ENCODE data around the gene CHMP3. TPM values are rescaled to one million over a fixed set of nuclear protein-coding genes. Genes with fewer than 3 reads are reported as not detected.
"Not testable (repeated sequence)": the region's sequence is repeated elsewhere in the genome, so short reads cannot be mapped to it uniquely, and the experiment has no call there.

Gene CHMP3
- 125 and 183 TPM in 2 replicates for total RNA-seq

DNA sequence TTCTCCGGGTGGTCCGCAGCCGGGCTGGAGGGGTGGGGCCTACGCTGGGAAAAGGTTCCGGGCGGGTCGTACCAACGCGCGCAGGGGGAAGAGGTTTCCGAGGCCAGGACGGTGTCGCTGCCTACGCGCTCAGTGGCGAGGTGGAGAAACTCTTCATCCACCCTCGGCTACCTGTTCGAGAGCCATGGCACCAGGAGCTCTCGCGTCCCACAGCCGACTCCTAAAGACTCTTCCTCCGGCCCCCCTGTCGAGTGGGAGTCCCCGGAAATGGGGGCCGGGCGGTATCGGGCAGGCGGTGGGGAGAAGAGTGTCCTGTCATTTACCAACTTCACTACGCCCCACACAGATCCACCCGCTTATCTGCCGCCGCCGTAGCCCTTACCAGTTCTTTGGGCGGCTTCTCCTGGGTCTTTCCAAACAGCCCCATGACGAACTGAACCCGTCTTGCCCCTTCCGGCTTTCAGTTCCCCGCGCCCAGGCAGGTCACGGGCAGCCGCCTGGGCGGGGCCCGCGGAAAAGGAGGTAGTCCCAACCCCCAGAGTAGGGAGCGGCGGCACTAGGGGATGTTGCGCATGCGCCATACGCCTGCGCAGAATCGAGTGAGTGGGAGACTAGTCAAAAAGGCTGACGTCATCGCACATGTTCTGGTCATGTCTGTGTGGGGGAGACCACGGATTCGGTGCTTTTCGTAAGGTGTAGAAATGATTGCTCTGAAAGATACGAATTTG is at the start of gene CHMP3:
Gene CHMP3, minus strand, starts transcription at position 522 of the 728 bp plus-strand sequence. Its CDS starts 95 bp downstream, at position 427.
- peak; percentile 97 for DNase-seq

DNA sequence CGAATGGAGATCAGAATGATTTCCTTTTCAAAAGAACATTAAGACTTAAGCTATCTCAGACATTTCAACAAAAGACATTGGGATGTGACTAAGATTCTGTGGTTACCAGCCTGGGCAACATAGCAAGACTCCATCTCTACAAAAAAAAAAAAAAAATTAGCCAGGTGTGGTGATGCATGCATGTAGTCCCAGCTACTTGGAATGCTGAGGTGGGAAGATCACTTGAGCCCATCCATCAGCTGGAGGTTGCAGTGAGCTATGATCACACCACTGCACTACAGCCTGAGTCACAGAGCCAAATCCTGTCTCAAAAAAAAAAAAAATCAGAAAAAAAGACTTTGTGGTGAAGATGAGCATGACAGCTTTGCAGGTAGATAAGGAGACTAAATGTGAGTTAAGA is 47.6 kb upstream of the CHMP3 start:
- no peak for DNase-seq

DNA sequence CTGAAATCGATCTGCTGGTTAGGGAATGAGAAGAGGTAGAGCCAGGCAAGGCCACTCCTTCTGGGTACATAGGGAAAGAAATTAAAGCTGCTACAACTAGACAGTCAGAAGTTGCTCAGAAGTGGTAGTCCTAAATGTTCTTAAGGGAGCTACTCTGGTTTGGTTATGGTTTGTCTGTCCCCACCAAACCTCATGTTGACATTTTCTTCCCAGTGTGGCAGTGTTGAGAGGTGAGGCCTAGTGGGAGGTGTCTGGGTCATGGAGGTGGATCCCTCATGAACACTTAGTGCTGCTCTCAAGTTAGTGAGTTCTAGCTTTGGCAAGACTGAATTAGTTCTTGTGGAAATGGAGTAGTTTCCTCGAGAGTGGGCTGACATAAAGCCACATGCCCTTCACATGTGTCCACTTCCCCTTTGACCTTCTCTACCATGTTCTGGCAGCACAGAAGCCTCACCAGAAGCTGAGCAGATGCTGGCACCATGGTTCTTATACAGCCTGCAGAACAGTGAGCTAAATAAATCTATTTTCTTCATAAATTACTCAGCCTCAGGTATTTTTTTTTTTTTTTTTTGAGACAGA is 45.7 kb upstream of the CHMP3 start:
- no peak for DNase-seq

DNA sequence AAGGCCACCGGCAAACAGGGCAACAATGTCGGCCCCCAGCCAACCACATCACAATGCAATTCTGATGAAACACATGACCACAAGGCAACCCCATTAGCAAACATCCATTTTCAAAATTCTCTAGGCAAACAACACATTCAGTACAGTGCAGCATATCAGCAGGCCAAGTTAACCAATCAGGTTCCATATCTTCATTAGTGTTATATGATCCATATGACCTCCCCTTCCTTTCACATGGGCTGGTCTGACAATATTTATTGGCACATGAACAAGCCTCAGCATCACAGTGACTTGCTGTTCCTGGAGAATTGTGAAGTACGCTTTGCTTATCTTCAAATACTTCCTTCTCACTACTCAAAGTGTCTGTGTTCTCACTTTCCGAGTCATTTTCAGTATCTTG is 40.7 kb upstream of the CHMP3 start:
- DNase-seq = no peak

DNA sequence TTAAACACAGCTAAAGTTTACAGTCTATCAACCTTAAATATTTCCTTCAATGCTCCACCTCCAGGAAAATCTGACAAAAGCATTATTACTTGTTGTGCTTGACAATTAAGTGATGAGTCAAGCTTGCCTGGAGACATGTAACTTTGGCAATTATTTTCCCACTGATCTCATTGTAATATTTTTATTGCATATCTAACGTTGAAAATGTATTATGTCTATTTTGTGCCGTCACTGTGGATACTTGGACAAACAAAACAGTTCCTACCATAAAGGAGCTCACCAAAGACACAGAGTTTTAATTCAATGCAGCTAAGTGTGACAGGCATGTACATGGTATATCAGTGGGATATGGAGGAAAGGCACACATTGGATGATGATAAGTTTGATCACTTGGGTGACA is 35.7 kb upstream of the CHMP3 start:
- peak; percentile 58 for DNase-seq

DNA sequence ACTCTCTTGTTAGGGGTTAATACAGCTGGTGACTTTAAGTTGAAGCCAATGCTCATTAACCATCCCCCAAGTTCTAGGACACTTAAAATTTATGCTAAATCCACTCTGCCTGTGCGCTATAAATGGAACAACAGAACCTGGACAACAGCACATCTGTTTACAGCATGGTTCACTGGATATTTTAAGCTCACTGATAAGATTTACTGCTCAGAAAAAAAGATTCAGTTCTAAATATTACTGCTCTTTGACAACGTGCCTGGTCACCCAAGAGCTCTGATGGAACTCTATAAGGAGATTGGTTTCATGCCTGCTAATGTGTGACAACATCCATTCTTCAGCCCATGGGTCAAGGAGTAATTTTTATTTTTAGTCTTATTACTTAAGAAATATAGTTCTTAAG is 32.9 kb upstream of the CHMP3 start:
- DNase-seq = no peak

DNA sequence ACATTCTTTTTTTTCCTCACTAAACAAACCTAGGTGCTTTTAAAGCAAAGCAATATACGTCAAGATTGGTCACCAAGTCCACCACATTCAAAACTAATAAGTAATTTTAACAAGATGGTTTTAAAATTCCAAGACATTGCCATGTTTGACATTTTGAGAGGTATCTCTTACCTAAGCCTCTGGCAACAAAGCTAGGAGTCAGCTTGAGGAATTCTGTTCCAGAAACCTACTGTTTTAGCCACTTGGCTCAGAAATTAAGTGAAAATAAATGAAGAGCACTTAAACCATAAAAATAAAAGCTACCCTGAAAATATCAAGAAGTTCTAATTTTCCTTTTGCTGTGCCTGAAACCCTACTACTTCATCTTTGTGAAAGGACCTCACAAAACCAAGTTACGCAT is 30.0 kb upstream of the CHMP3 start:
- DNase-seq = no peak

DNA sequence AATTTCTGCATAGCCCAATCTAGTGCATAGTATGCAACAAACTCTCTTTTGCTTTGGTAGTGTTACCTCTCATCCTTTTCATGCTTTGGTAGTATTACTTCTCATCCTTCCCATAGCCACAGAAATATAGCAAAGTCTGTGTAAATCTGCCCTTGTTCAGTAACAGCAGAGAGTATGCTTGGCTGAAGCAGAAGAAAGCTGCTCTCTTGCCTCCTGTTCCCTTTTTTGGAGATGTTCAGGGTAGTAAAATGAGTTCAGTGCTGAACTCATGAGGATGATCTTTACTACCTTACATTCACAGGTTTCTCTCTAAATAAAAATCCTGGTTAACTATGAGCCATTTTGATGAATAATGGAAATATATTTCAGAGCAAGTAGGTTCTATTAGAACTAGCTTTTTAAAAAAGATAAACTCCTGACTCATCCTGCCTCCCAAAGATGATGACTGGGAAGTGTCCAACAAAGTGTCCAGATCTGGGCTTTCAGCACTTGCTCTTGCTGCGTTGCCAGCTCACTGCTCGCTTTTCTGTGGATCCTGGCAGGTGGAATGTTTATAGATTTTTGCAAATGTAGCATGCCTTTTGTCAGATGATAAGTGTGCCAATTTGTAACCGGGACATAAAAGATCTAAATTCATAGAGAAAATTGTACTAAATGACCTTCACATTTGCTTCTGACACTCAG is 29.4 kb upstream of the CHMP3 start:
- DNase-seq = no peak

DNA sequence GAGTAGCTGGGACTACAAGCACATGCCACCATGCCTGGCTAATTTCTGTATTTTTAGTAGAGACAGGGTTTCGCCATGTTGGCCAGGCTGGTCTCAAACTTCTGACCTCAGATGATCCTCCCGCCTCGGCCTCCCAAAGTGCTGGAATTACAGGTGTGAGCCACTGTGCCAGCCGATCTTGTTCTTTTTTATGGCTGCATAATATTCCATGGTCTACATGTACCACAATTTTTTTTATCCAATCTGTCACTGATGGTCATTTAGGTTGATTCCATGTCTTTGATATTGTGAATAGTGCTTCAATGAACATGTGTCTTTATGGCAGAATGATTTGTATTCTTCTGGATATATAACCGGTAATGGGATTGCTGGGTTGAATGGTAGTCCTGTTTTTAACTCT is 26.5 kb upstream of the CHMP3 start:
- not testable (repeated sequence) for DNase-seq

DNA sequence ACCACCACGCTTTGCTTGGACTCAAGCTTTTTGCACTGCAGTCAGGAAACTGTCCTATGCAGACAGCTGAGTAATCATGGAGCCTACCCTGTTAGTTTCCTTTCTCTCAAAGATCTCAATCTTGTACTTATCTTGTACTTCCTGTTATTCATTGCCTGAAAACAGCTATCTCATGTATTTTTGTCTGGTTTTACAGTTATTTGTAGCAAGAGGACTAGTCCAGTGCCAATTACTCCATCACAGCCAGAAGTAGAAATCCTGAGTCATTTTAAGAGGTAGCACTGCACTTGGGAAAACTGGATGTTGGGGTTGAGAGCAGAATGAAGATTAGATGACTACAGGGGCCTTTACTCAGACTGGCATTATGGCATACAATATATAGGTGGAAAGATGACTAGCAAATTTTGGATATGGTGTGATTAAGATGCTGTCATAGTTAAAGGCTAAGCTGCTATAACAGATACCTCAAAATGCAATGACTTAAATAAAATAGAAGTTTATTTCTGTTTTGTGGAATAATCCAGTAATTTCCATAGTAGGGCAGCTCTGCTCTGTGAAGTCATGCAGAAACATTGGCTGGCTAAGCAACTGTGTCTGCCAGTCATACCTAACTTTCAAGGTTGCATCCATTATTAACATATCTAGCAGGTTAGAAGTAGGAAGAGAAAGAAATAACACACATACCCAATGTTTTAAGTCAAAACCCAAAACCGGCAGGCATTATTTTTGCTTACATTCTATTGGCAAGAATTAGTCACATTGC is 21.1 kb upstream of the CHMP3 start:
- peak; percentile 86 for DNase-seq

DNA sequence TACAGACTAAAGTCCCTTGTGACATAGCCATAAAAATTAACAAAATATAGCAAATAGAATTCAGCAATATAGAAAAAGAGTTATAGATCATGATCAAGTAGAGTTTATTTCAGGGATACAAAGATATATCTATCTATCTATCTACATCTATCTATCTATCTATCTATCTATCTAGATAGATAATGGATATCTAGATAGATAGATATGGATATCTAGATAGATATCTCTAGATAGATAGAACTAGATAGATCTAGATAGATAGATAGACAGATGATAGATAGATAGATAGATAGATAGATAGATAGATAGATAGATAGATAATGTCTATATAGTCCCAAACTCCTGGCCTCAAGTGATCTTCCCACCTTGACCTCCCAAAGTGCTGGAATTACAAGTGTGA is 17.3 kb upstream of the CHMP3 start:
- DNase-seq = no peak

DNA sequence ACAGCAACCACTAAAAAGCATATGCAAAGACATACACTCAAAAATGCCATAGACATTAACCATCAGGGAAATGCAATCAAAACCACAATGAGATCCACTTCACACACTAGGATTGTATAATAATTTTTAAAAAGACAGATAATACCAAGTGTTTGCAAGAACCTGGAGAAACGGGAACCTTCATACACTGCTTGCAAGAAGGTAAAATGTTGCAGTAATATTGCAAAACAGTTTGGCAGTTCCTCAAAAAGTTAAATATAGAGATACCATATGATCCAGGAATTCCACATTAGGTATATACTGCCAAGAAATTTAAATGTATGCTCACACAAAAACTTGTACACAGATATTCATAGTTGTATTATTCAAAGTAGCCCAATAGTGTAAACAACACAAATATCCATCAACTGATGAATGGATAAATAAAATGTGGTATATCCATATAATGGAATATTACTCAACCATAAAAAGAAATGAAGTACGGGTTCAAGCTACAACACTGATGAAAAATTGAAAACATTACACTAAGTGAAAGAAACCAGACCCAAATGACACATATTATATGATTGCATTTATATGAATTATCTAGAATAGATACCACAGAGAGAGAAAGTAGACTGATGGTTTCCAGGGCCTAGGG is 14.7 kb upstream of the CHMP3 start:
- DNase-seq = no peak

DNA sequence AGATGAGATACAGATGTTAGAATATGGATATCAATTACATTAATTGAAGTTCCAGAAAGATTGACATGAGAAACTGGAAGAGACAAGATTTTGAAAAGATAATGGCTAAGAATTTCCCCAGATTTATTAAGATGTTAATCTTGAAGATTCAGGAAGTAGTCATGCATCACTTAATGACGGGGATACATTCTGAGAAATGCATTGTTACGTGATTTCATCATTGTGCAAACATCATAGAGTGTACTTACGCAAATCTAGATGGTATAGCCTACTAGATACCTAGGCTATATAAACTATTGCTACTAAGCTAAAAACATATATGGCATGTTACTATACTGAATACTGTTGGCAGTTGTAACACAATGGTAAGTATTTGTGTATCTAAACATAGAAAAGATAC is 6.8 kb upstream of the CHMP3 start:
- no peak for DNase-seq

DNA sequence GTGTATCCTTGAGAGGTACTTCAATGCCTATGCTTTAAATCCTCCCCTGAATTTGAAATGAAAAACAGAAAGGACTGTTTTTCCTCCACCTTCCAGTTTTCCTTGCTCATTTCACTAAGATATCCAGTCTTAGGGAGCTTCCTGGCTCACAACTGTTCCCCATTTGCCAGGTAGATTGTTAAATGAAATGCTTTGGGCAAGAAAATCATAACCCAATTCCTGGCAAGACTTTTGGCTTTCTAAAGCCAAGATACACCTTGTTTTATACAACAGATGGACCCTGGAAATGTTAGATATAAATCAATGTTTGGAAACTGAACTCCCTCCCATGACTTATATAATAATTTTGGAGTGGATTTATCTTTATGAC is 3.6 kb upstream of the CHMP3 start:
- no peak for DNase-seq

DNA sequence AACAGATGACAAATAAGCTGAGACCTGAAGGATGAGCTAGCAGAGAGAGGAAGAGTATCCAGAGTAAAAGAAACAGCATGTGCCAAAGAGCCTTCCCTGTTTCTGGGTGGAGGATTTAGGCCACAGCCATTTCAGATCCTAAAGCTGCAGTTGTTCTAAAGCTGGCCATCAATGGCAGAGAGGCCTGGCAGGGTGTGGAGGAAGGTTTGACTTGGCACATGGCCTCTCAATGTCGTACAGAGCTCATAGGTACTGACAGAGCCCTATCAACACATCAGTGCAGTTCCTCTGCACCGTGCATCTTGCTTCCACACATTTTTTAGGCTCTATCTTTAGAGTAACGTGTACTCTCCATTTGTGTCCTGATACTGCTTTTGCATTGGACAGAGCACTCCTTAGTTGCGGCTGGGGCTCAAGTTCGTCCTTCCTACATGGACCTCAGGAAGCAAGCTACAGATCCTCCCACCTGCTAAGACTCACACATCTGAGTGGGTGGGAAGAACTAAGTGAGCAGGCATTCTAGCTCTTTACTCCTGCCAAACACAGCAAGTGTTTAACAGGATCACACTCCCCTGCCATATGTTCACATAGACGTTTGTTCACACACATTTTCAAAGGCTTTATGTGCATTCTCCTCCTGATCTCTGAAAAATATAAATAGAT is 3.0 kb upstream of the CHMP3 start:
- DNase-seq = no peak

DNA sequence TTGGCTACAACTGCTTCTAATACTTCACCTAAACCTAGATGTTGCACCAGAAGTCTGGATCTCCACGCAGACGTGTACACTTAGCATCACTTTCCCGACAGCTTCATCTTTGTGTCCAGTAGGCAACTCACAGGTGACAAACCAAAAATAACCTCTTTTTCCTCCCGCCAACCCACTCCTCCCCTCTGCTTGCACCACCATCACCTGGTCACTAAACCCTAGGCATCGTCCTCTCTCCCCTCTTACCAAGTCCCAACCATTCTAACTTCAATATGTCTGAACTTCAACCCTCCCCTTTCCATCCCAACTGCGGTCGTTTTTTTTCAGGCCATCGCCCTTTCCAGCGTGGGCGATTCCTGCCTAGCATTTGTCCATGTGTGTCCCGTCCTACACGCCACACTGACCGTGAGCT is 413 bp upstream of the CHMP3 start:
- no peak for DNase-seq

DNA sequence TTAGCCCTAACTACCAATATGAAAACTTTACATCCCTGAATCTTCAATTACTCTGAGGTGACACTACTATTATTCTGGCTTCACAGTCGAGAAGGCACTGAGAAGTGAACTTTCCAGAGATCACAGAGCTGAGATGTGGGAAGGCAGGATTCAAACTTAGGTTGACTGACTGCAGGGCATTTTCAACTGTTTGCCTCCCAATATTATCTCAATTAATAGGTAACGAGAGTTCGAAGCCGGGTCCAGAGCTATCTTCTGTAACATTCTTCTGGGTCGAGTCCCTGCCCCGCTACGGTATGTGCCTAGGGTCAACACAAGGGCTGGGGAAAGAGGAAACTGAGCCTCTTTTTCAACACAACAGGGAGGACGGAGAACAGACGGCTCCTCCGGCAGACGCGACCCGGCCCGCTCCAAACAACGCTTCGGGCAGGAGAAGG is 740 bp downstream of the CHMP3 start:
- no peak for DNase-seq

DNA sequence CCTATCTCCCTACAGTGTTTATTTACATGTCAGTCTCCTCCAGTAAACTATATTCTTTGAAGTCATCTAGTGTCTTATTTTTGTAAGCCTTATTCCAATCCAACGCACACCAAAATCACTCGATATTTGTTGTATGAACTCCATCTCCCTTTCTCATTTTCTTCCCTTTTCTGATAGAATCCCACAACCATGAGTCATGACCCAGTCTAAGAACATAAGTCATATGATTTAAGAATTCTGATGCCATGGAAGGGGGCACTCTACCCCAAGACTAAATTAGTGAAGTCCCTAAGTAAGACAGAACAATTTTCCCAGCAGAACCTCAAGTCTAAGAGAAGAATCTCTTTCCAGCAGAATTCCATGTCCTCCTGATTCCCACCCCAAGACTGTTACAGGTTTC is 5.4 kb downstream of the CHMP3 start:
- DNase-seq = no peak

DNA sequence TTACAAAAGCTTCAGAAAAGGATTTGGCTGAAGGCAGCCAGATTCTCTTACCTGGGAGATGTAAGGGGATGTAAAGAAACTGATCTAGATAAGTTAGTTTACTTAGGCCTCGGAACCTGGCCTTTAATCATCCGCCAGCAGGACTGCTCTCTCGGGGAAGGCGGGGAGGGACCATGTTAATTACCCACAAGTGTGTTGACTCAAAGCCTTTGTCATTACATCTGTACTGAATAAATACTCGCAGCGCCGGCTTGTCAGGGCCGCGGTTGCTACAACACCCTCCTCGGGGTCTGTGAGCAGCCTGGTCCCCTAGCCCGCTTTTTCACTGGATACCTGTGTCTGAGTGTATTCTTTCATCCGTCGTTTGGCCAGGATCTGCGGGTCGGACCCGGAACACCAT is 6.7 kb downstream of the CHMP3 start:
- no peak for DNase-seq

DNA sequence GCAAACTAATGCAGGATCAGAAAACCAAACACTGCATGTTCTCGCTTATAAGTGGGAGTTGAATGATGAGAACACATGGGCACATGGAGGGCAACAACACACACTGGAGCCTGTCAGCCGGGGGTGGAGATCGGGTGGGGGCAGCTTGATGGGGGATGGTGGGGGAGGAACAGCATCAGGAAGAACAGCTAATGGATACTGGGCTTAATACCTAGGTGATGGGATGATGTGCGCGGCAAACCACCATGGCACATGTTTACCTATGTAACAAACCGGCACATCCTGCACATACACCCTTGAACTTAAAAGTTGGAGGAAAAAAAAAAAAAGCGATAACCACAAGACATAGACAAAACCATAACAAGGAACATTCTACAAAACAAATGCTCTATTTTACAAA is 10.4 kb downstream of the CHMP3 start:
- no peak for DNase-seq

DNA sequence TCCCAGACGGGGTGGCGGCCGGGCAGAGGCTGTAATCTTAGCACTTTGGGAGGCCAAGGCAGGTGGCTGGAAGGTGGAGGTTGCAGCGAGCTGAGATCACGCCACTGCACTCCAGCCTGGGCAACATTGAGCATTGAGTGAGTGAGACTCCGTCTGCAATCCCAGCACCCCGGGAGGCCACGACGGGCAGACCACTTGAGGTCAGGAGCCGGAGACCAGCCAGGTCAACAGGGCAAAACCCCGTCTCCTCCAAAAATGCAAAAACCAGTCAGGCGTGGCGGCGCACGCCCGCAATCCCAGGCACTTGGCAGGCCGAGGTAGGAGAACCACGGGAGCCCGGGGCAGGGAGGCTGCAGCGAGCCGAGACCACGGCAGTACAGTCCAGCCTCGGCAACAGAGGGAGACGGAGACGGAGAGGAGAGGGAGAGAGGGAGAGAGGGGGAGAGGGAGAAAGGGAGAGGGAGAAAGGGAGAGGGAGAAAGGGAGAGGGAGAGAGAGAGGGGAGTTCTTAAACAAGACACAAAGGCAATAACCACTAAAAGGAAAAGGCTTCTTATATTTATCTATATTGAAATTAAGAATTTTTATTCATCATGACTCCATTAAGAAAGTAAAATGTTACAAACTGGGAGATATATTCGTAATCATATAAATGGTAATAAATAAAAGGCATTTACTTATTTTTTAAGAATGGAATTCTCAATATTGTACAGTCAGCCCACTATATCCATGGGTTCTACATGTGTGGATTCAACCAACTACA is 13.1 kb downstream of the CHMP3 start:
- not testable (repeated sequence) for DNase-seq

Measured in dermis blood vessel endothelial cell (primary cell).